Measurements from ENCODE around the gene OAF. TPM values are rescaled to one million over a fixed set of nuclear protein-coding genes. Genes with fewer than 3 reads are reported as not detected.

Gene OAF
- total RNA-seq, 1 experiment from 2014 or later = 32.3 TPM

- no peaks in the 10 kb centered on the region for H3K79me2 ChIP-seq (ENCODE audit: insufficient read depth, low read length)
- H3K4me2 ChIP-seq (ENCODE audit: low read length) = no peak overlapping the region
- RAD21 ChIA-PET (ENCODE audit: low non-redundant PET in 1 of 2, low total read pairs in 2 of 2, uncharacterized antibody in 2 of 2, unreplicated experiment in 2 of 2) = no interaction called here
- H3K9me3 ChIP-seq (ENCODE audit: control insufficient read depth in 1 of 2, insufficient read depth in 1 of 2, low read depth in 1 of 2, low read length in 2 of 2) = no peaks in the 10 kb centered on the region
- no peak for ATAC-seq
- BruUV-seq (replicated peaks) = no TSS peak
- no peak overlapping the region for H2AFZ ChIP-seq (ENCODE audit: low read depth, low read length, poor library complexity, severe bottlenecking)
- H3K4me1 ChIP-seq (ENCODE audit: control insufficient read depth in 1 of 2, insufficient read depth in 2 of 2, low read length in 2 of 2) = peaks cover 0 to 12% of the 10 kb centered on the region in 2 experiments; a peak in 1 of 4 replicates
- POLR2A ChIA-PET = no interaction called here
- DNase-seq (ENCODE audit: low read depth, low spot score) = no peak
- CTCF ChIA-PET = no interaction called here
- intact Hi-C loops (cut with micrococcal nuclease) = no loop called here
- no peak overlapping the region for H3K27ac ChIP-seq (ENCODE audit: low read depth, low read length)
- H3K9ac ChIP-seq (ENCODE audit: low read length) = no peak overlapping the region
- no peaks in the 10 kb centered on the region for H3K36me3 ChIP-seq (ENCODE audit: control insufficient read depth in 1 of 2, insufficient read depth in 2 of 2, low read length in 2 of 2)
- no peaks in the 10 kb centered on the region for H4K20me1 ChIP-seq (ENCODE audit: insufficient read depth)
- H3K9me2 ChIP-seq (ENCODE audit: insufficient read depth) = no peaks in the 10 kb centered on the region
- no peaks in the 10 kb centered on the region for H3K27me3 ChIP-seq (ENCODE audit: insufficient read depth, low read length)
- H3K4me3 ChIP-seq (replicated peaks in 1 of 2; ENCODE audit: low read depth in 1 of 2, low read length in 2 of 2) = no peak overlapping the region
- TF ChIP-seq POLR2AphosphoS5 (IDR thresholded peaks at IDR 0.05; ENCODE audit: low read depth, low read length) = no peak
- TF ChIP-seq CTCF (IDR thresholded peaks at IDR 0.05 in 2 of 3, conservative IDR thresholded peaks at IDR 0.05 in 1 of 3; ENCODE audit: borderline replicate concordance in 1 of 3, insufficient read depth in 1 of 3, low read depth in 2 of 3, low read length in 2 of 3) = no peak
- no peak for TF ChIP-seq SIN3A (IDR thresholded peaks at IDR 0.05; ENCODE audit: low read depth)
- no peak for TF ChIP-seq ZBTB33 (IDR thresholded peaks at IDR 0.05; ENCODE audit: extremely low read depth, insufficient replicate concordance, low read length)
- no peak for TF ChIP-seq TCF7L2 (IDR thresholded peaks at IDR 0.05; ENCODE audit: borderline replicate concordance, extremely low read depth, insufficient read depth, insufficient read length)
- no peak for TF ChIP-seq CEBPB (IDR thresholded peaks at IDR 0.05; ENCODE audit: low read depth)
- no peak for TF ChIP-seq YY1 (IDR thresholded peaks at IDR 0.05; ENCODE audit: extremely low read depth, insufficient replicate concordance, low read depth, low read length)
- no peak for TF ChIP-seq JUND (IDR thresholded peaks at IDR 0.05)
- TF ChIP-seq, protein P1, sequence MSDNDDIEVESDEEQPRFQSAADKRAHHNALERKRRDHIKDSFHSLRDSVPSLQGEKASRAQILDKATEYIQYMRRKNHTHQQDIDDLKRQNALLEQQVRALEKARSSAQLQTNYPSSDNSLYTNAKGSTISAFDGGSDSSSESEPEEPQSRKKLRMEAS (IDR thresholded peaks at IDR 0.05) = no peak
- no peak for TF ChIP-seq EZH2phosphoT487 (IDR thresholded peaks at IDR 0.05; ENCODE audit: borderline replicate concordance)
- no peak for TF ChIP-seq ZFX (IDR thresholded peaks at IDR 0.05)
- no peak for TF ChIP-seq CBX3 (IDR thresholded peaks at IDR 0.05; ENCODE audit: low read depth)
- TF ChIP-seq SRF (IDR thresholded peaks at IDR 0.05; ENCODE audit: low read depth) = no peak
- TF ChIP-seq ATF3 (IDR thresholded peaks at IDR 0.05) = no peak
- no peak for TF ChIP-seq ZNF274 (IDR thresholded peaks at IDR 0.05; ENCODE audit: low read depth, low read length)
- no peak for TF ChIP-seq EGR1 (IDR thresholded peaks at IDR 0.05; ENCODE audit: low read depth)
- no peak for TF ChIP-seq REST (IDR thresholded peaks at IDR 0.05; ENCODE audit: low read depth)
- TF ChIP-seq RAD21 (IDR thresholded peaks at IDR 0.05; ENCODE audit: low read depth) = no peak
Observed at GRCh38 chr11:120199613-120200012, 11.2 kb upstream of the OAF start.

Data from HCT116 (cell line).